GM12892 (cell line): Measurements from ENCODE around the gene ASIC2.

ENCODE experiments used
- POLR2A ChIP-seq: IDR thresholded peaks from 2 replicates; pipeline ENCODE4 v1.6.1; 2011; ENCODE audit warnings: low read depth, low read length, control low read depth
- POLR2AphosphoS5 ChIP-seq: IDR thresholded peaks from 2 replicates; pipeline ENCODE4 v1.6.1; 2011; ENCODE audit warnings: low read depth, low read length, control low read depth

- no peak for TF ChIP-seq POLR2A
- no peak for TF ChIP-seq POLR2AphosphoS5
These were observed 299.1 kb downstream of the ASIC2 start for GRCh38 chr17:32993977-32994376.
